Bronchial epithelial cell (primary cell): ENCODE data around the gene CRACR2A. TPM values are rescaled to one million over a fixed set of nuclear protein-coding genes. Genes with fewer than 3 reads are reported as not detected.

Experiments
- DNase-seq: peaks from one replicate; pipeline ENCODE4 v3.0.0-alpha.2; 2010; ENCODE audit warnings: low read depth
- FAIRE-seq: peaks from 2 replicates; lab custom pipeline; 2011; peaks lifted over from hg19 to GRCh38; lab: Jason Lieb, UNC
- H3K27me3 ChIP-seq: 2 replicates; pipeline ENCODE4 v1.5.1; 2011; ENCODE audit warnings: low read length; ENCODE audit not compliant: control insufficient read depth, insufficient read depth
- H3K36me3 ChIP-seq: 2 replicates; pipeline ENCODE4 v1.5.1; 2011; ENCODE audit warnings: low read length; ENCODE audit not compliant: control insufficient read depth, insufficient read depth
- H3K4me3 ChIP-seq: 2 replicates; pipeline ENCODE4 v1.5.1; 2011; ENCODE audit warnings: mild to moderate bottlenecking, low read depth, low read length, control low read depth
- total RNA-seq: library from RNA; depleted of rRNA; stranded (reverse); fragments of >200 nt; gene quantifications from 2 replicates; pipeline ENCODE4 v1.2.1, GENCODE V29; 2014
- TF ChIP-seq, protein P1 (sequence below): IDR thresholded peaks from 2 replicates; pipeline ENCODE4 v1.5.1; 2011; ENCODE audit warnings: mild to moderate bottlenecking, moderate library complexity, low read length, control low read depth, inconsistent platforms; ENCODE audit not compliant: insufficient read depth, severe bottlenecking

The CRACR2A gene
- total RNA-seq, 1 donor from 2014 or later, result 1.1 TPM

DNA sequence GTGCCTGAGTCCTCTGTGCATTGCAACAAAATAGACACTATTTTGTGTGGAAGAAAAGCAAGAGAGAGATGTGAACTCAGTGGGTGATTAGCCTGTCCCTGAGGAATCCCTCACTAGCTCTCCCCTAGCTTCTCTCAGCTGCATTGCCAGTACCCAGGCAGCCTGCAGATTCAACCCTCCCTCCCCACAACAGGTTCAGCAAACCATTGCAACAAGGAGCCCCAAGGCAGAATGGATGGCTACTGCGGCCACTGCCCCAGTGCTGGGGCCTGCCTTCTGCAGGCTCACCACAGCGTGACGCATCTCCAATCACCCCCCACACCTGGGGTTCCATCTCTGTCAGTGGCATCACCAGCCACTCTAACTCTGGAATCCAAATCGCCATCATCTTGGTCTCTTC, 2.3 kb downstream of the CRACR2A start:
- H3K27me3 ChIP-seq, result no peaks in the 10 kb centered on the region
- TF ChIP-seq, protein P1, sequence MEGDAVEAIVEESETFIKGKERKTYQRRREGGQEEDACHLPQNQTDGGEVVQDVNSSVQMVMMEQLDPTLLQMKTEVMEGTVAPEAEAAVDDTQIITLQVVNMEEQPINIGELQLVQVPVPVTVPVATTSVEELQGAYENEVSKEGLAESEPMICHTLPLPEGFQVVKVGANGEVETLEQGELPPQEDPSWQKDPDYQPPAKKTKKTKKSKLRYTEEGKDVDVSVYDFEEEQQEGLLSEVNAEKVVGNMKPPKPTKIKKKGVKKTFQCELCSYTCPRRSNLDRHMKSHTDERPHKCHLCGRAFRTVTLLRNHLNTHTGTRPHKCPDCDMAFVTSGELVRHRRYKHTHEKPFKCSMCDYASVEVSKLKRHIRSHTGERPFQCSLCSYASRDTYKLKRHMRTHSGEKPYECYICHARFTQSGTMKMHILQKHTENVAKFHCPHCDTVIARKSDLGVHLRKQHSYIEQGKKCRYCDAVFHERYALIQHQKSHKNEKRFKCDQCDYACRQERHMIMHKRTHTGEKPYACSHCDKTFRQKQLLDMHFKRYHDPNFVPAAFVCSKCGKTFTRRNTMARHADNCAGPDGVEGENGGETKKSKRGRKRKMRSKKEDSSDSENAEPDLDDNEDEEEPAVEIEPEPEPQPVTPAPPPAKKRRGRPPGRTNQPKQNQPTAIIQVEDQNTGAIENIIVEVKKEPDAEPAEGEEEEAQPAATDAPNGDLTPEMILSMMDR, result no peak
- DNase-seq, result no peak
- no peaks in the 10 kb centered on the region for H3K36me3 ChIP-seq
- no peak overlapping the region for H3K4me3 ChIP-seq
- FAIRE-seq, result peak; percentile 60

GRCh38 chr12:3748620-3749019, 4.3 kb downstream of the CRACR2A start:
- Histone ChIP-seq H3K27me3 (no peaks in the 10 kb centered on the region), H3K36me3 (no peaks in the 10 kb centered on the region), H3K4me3 (no peak overlapping the region)
- FAIRE-seq (no peak), DNase-seq (no peak)
- TF ChIP-seq, protein P1, result no peak

- Histone ChIP-seq H3K4me3 (no peak overlapping the region), H3K27me3 (no peaks in the 10 kb centered on the region), H3K36me3 (no peaks in the 10 kb centered on the region)
- DNase-seq (no peak), FAIRE-seq (no peak)
- TF ChIP-seq, protein P1, result no peak
These were observed 4.8 kb downstream of the CRACR2A start for GRCh38 chr12:3747976-3748619.

GRCh38 chr12:3747543-3747942, 5.4 kb downstream of the CRACR2A start:
- TF ChIP-seq, protein P1, result no peak
- Histone ChIP-seq H3K4me3 (no peak overlapping the region), H3K36me3 (no peaks in the 10 kb centered on the region), H3K27me3 (no peaks in the 10 kb centered on the region)
- DNase-seq (no peak), FAIRE-seq (no peak)

DNA sequence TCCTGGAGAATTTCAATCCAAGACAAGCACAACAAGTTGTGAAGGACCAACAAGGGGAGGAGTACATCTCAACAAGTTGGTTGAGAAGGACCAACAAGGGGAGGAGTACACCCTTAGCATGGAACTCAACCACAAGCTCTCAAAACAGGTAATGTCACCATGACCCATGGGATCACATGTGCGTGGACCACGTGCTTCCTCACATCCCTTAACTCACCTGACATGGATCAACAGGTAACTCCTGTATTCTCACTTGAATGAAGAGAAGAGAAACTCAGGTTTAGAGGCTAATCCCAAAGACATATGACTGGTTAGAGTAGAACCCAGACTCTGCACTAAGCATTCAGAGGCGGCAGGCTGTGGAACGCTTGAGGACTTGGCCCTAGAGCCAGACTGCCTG, 6.2 kb downstream of the CRACR2A start:
- peak; percentile 85 for FAIRE-seq
- H3K36me3 ChIP-seq, result no peaks in the 10 kb centered on the region
- TF ChIP-seq, protein P1, result no peak

DNA sequence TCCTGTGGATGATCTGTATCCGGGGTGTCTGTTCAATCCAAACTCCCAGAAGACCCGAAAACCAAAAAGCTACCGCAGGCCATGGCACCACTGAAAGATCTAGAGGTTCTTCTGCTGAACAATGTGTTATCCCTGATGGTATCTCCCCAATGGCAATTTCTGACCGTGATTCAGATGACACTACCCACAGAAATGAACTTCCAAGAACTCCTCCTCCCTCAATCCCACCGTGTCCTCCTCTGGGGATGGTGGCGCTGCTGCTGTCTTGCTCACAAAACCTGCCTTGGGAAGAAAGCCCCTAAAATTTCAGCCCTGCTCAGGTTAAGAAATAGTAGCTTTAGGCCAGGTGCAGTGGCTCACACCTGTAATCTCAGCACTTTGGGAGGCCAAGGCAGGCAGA, 7.8 kb downstream of the CRACR2A start:
- TF ChIP-seq, protein P1, result no peak
- DNase-seq (no peak), FAIRE-seq (no peak)
- Histone ChIP-seq H3K27me3 (no peaks in the 10 kb centered on the region), H3K36me3 (no peaks in the 10 kb centered on the region), H3K4me3 (no peak overlapping the region)

More for the DNA sequence above, 6.2 kb downstream of the CRACR2A start:
- H3K27me3 ChIP-seq, result no peaks in the 10 kb centered on the region
- no peak overlapping the region for H3K4me3 ChIP-seq
- no peak for DNase-seq
